Activated naive CD4-positive, alpha-beta T cell (primary cell): ENCODE data around the gene LYSMD1.
"Not testable (repeated sequence)": the region's sequence is repeated elsewhere in the genome, so short reads cannot be mapped to it uniquely, and the experiment has no call there.

Experiments
- DNase-seq, 4 experiments: peaks; one replicate each; lab custom pipeline; 2025; lab: John Stamatoyannopoulos, UW

The LYSMD1 gene, protein sequence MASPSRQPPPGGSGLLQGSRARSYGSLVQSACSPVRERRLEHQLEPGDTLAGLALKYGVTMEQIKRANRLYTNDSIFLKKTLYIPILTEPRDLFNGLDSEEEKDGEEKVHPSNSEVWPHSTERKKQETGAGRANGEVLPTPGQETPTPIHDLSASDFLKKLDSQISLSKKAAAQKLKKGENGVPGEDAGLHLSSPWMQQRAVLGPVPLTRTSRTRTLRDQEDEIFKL

DNA sequence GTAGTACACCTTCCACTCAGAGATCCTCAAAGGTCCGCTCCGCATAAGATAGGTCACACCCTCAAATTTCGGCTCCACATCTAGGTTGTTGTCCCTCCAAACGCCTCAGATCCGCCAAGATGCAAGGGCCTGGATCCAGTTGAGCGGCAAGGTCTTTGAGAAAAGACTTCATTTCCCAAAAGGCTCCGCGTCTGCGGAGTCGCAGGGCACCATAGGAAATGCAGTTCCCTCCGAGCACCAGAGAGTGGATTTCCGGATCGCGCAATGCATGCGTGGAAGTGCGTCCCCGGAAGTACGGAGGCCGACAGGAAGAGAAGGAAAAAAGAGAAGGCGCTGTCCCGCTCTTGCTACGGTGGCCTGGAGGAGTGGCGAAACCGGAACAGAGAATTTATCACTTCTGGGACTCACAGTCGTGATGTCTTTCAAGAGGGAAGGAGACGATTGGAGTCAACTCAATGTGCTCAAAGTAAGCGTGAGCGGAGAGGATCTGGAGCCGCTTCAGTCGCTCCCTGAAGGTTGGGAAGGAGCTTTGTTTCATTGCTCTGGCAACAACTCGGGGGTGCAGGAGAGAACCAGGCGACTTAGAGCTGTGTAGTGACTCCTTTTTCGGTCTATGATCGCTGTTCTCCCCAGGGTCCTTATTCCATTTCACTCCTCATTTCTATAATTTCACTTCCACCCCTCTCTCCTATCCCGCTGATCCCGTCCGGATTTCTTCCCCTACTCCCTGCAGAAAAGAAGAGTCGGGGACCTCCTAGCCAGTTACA, at the start of gene LYSMD1, which contains the start of gene SCNM1:
Gene LYSMD1, minus strand, starts transcription at position 165 of the 767 bp plus-strand sequence. CDS start 644 bp downstream, outside the sequence.
Gene SCNM1, plus strand, starts transcription at position 407 of the 767 bp plus-strand sequence. Its CDS starts 9 bp downstream, at position 416.
- peak; percentile 76 to 88 (median 84) for DNase-seq

GRCh38 chr1:151213560-151213959, 47.9 kb upstream of the LYSMD1 start:
- no peak for DNase-seq

GRCh38 chr1:151211972-151212705, 46.4 kb upstream of the LYSMD1 start:
- no peak for DNase-seq

DNA sequence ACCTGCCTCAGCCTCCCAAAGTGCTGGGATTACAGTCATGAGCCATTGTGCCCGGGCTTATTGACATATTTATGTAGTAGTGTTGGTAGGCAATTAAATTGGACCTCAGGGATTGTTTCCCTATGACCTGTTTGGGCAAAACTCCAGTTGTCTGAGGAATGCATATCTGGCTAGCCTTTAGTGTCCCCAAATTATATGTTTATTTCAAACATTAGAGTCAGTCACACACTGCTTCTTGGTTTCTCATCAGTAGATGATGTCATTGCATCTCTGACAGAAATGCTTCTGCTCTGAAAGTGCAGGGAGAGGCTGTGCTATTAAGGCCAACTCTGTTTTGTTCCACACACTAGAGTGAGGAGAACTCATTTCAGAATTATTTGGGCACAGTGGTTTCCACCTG, 45.1 kb upstream of the LYSMD1 start:
- no peak for DNase-seq

GRCh38 chr1:151205381-151205965, 39.8 kb upstream of the LYSMD1 start:
- DNase-seq, result not testable (repeated sequence)

- DNase-seq, result peak in 1 of 4 experiments; percentile 4
These were observed 34.3 kb upstream of the LYSMD1 start for GRCh38 chr1:151199873-151200581.

GRCh38 chr1:151198254-151199127, 32.8 kb upstream of the LYSMD1 start, which contains the start of gene PIP5K1A:
PIP5K1A (plus strand) TSS chr1:151198552; CDS start chr1:151198997, 445 bp downstream.
- peak; percentile 97 to 99 (median 98) for DNase-seq

- no peak for DNase-seq
These were observed 32.2 kb upstream of the LYSMD1 start for GRCh38 chr1:151197863-151198253.

DNA sequence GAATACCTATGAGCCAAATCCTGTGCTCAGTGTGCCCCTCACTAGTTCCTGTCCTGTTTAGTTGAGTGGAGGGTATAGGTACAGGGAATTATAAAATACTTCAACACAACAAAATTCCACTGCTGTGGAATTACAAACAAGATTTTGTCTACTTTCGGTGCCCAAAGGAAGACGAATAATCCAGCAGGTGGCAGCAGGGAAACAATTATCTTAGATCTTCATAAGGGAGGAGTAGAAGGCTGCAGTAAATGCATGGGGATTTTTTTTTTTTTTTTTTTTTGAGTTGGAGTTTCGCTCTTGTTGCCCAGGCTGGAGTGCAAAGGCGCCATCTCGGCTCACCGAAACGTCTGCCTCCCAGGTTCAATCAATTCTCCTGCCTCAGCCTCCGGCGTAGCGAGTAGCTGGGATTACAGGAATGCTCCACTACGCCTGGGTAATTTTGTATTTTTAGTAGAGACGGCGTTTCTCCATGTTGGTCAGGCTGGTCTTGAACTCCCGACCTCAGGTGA, 30.6 kb upstream of the LYSMD1 start:
- peak in 1 of 4 experiments; percentile 15 for DNase-seq

GRCh38 chr1:151194894-151195594, 29.3 kb upstream of the LYSMD1 start:
- not testable (repeated sequence) for DNase-seq

DNA sequence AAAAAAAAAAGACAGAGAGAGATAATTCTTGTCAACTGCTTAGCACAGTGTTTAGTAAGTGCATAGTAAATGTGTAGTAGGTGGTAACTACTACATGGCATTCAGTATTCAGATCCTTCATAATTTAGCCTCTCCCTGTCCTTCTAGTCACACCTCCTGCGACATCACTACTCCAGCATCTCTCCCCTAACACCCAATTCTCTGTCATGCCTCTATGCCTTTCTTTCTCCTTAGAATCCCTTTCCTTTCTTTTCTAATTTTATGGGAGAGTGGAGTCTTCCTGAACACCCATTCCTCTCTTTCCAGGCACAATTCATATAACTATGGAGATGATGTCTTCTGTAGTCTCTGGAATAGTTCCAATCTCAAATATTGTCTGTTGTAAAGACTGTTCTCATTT, 28.2 kb upstream of the LYSMD1 start:
- no peak for DNase-seq

DNA sequence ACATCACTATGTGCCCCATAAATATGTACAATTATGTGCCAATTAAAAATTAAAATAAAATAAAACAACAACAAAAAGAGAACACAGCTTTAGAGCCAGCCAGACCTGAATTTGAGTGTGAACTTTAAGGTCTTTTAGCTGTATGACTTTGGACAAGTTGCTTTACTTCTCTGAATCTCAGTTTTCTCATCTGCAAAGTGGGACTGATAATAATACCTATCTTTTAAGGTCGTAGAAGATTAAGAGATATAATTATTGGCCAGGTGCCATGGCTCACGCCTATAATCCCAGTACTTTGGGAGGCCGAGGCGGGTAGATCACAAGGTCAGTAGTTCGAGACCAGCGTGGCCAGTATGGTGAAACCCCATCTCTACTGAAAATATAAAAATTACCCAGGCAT, 27.6 kb upstream of the LYSMD1 start:
- DNase-seq, result no peak

DNA sequence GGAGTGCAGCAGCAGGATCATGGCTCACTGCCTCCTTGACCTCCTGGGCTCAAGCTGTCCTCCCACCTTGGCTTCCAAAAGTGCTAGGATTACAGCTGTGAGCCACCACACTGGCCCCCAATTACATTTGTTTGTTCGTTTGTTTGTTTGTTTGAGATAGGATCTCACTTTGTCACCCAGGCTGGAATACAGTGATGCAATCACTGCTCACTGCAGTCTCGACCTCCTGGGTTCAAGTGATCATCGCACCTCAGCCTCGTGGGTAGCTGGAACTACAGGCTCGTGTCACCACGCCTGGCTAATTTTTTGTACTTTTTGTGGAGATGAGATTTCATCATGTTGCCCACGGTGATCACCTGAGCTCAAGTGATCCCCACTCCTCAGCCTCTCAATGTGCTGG, 26.3 kb upstream of the LYSMD1 start:
- no peak for DNase-seq

DNA sequence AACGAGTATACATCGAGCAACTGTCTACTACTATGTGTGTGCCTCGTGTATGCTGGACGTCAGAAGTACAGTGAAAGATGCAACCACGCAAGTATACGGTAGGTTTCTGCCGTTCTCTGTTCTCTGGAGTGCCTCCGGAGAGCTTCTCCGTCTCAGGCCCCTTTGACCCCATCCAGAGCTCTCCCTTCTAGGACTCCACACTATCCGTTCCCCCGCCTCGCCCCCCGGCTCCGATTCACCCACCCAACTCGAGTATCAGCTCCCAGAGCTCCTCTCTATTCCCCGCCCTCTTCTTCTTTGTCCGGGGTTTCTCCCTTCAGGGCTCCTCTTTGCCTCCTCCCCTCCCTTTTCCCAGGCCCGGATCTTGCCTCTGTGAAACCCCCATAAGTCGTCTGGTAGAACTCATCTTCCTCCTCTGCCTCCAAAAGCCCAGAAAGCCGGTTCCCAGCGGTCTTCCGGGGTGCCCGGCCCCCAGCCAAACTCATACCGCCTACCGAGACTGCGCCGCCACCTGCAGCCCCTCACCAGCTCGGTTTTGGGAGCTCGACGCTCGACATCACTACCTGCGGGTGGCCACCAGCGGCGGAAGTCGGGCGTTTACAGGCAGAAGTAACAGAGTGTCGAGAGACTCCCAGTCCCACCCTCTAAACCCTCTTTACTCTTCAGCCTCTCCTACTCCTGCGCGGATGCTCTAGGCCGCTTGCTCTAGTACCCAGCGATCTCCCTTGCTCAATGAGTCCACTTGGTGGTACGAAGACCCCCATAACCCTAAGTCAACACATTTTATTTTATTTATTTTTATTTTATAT, 24.1 kb upstream of the LYSMD1 start, which contains the start of gene VPS72:
Gene VPS72, minus strand, starts transcription at position 561 of the 809 bp plus-strand sequence. Its CDS starts 76 bp downstream, at position 485.
- DNase-seq, result peak; percentile 54 to 80 (median 66)

DNA sequence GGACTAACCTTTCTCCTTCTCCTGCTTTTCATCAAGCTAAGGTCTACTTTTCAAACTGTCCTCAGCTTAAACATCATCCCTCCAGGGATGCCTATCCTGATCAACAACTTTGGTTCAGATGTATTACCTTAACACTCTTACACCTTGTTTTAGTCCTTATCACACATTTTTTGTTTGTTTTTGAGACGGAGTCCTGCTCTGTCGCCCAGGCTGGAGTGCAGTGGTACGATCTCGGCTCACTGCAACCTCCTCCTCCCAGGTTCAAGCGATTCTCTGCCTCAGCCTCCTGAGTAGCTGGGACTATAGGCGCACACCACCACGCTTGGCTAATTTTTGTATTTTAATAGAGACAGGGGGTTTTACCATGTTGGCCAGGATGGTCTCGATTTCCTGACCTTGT, 23.0 kb upstream of the LYSMD1 start:
- not testable (repeated sequence) for DNase-seq

- DNase-seq, result no peak
These were observed 21.5 kb upstream of the LYSMD1 start for GRCh38 chr1:151187205-151187604.

- no peak for DNase-seq
These were observed 18.5 kb upstream of the LYSMD1 start for GRCh38 chr1:151184211-151184610.

DNA sequence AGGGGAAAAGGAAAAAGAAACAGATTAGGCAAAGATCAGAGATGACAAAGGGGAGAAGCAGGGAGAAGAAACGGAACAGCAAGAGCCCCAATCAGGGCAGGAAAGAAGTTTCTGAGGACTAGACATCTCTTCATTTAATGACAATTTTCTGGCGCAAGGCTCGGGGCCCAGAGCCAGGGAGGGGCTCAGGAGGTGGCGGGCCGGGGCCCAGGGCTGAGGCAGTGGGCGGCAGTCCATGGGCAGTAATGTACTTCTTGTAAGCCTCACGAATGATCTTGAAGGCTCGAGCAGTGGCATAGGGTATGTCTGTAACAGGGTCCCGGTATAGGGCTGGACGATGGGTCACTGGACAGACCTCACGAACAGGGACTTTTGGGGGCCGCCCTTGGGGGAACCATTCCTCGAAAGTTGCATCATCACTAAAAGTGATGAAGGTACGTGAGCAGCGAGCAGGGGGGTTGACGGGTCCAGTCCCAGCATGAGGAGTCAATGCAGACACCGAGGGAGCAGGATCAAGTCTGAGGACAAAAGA, 10.9 kb upstream of the LYSMD1 start:
- DNase-seq, result no peak
